Femur (tissue), 1 donor: ENCODE measurements around the gene IMMP2L.
"Not testable (repeated sequence)": the region's sequence is repeated elsewhere in the genome, so short reads cannot be mapped to it uniquely, and the experiment has no call there.

Experiments
- DNase-seq: peaks from one replicate; pipeline ENCODE4 v3.0.0-alpha.2; 2017

Gene IMMP2L

DNA sequence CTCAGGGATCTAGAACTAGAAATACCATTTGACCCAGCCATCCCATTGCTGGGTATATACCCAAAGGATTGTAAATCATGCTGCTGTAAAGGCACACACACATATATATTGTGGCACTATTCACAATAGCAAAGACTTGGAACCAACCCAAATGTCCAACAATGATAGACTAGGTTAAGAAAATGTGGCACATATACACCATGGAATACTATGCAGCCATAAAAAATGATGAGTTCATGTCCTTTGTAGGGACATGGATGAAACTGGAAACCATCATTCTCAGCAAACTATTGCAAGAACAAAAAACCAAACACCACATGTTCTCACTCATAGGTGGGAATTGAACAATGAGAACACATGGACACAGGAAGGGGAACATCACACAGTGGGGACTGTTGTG, 56.9 kb downstream of the IMMP2L start:
- DNase-seq, result not testable (repeated sequence)

DNA sequence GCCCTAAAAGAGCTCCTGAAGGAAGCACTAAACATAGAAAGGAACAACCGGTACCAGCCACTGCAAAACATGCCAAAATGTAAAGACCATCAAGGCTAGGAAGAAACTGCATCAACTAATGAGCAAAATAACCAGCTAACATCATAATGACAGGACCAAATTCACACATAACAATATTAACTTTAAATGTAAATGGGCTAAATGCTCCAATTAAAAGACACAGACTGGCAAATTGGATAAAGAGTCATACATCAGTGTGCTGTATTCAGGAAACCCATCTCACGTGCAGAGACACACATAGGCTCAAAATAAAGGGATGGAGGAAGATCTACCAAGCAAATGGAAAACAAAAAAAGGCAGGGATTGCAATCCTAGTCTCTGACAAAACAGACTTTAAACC, 60.5 kb downstream of the IMMP2L start:
- not testable (repeated sequence) for DNase-seq

DNA sequence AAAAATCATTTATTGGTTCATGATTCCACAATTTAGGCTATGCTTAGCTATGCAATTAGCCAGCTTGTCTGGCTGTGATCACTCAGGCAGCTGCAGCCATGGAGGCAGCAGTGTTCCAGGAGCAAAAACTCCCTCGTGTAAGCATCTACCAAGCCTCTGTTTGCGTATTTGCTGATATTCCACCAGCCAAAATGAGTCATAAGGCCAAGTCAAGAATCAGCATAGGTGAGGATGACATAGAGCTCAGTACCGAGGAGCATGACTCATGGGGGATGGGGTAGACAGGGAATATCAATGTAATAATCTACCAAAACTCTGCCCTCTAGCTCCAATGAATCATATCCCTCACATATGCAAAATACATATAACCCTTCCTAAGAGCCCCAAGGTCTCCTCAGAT, 63.3 kb downstream of the IMMP2L start:
- DNase-seq, result no peak

DNA sequence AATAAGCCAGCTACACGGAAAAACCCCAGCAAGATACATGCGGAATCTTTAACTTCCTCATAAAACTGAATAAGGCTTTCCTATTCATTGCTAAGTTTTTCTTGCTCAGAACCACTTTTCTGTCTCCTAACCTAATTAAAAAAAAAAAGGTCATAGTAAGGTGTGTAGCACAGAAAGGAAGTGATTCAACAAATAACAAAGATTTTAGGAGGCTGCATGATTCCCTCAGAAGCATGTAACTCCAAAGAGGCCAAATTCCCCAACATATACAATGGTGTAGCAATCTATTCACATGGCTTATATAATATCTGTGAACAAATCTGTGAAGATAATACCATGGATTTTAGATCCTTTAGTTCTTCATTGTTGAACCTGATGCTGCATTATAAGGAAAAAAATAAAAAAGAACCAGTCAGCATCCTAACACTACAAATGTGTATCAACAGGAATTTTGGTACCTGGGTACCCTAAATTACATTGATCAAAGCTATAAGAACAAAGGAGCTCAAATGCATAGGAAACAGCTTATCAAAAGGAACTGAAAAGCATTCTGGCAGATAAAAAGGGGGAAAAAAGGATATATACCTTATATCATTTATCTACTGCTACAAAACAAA, 63.8 kb downstream of the IMMP2L start:
- no peak for DNase-seq

DNA sequence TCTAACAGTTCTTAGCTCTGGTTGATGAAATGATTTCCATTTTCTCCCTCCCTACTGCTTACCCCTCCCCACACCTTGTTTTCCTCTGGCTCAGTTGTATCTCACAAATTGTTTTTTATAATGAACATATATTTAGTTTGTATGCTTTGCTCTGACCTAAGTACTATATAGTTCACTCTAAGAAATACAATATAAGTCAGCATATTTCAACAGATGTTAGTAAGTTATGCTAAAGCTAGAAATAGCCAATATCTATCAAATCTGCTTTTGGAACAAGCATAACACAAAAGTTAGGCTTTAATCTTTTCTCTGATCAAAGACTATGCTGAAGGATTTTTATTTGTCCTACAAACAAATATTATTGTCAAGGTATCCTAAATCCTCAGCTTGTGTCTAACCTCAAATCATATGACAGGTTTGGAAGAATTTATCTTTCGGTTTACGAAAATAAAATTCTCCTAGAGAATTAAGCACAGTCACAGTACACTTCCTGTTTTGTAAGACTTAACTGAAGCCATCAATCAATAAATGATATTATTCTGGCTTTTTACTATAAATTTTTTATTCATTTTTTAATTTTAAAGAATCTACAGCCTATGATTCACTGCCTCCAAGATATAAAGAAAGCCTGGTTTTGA, 67.0 kb downstream of the IMMP2L start:
- no peak for DNase-seq

DNA sequence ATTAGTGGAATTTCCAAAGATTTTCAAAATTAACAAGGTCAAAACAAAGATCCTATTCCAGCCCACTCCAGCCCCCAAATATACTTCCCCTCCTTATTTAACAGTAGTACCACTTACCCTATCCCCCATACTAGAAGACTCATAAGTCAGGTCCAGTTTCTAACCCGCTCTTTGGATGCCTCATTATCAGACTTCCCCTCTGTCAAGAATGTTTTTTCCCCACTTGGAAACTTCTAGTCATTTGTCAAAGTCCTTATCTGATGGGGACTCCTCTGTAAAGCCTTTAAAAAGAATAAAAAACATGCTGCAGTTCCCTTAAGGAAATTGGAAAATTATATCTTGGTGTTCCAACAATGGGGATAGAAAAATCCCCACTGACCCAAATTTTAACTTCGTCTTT, 70.1 kb downstream of the IMMP2L start:
- DNase-seq, result no peak

DNA sequence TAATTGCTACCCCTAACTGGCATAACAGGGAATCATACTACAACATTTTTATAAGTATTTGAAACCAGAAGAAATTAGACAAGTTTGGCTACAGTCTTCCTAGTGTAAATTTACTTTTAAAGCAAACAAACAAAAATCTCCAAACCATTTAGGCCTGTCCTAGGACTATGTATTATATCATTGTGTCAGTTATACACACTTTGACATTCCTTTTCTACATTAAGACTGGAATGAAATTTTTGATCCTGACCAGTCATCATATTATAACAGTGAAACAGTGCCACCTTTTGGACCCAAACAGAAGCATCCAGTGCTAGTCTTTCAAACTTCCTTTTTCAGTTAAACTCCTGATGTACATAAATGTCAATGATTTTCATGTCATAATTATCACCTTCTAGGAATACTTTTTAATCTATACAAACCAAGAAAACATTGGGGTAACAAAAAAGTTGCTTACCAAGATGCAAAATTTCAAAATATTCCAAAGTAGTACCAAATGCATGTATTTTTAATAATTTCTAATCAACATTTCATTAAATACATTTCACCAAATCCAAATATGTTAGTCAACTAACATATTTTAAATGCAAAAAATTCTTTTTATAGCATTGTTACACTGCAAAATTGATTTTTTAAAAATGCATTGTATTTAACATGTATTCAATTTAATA, 75.7 kb downstream of the IMMP2L start:
- no peak for DNase-seq

DNA sequence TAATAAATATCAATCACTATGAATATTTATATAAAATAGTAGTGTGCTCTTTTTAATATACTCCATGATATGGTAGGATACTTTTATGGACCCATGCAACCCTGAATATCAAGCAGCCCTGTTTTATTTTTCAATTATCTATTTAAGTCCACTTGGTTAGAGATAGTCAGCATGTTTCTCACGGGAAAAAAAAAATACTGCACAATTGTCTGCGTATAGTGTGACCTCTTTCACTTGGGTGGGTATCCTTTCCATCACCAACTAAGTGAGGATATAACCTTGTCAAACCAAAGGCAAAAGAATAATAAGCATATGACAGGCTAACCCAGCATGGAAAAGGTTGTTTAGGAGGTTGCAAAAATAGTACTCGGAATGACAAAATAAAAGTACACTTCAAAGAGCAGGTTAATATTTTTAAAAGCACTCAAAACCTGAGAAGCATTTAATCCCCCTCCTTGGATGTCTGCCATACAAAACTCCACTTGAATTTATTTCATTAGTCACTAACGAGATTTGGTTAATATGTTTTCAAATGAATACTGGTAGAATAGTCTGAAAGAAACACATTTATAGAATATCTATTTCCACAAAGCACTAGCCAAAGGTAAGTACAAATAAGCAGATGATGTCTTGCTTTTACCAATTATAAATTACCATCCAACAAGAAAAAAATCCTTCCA, 76.5 kb downstream of the IMMP2L start:
- no peak for DNase-seq

DNA sequence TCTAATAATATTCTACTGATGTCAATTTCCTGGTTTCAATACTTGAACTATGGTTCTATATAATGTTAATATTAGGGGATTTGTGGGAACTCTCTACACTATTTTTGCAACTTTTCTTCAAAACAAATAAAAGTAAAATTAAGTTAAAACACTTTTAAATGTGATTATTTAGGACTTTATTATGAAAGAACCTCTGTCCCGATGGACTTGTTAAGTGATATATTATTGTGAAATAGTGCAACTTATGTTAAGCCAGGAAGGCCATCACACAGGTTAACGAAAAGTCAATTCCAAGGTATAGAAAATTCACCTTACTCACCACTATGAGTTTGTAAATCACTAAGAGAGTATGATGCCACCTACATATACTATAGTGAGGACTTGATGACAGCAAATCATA, 79.2 kb downstream of the IMMP2L start:
- no peak for DNase-seq

DNA sequence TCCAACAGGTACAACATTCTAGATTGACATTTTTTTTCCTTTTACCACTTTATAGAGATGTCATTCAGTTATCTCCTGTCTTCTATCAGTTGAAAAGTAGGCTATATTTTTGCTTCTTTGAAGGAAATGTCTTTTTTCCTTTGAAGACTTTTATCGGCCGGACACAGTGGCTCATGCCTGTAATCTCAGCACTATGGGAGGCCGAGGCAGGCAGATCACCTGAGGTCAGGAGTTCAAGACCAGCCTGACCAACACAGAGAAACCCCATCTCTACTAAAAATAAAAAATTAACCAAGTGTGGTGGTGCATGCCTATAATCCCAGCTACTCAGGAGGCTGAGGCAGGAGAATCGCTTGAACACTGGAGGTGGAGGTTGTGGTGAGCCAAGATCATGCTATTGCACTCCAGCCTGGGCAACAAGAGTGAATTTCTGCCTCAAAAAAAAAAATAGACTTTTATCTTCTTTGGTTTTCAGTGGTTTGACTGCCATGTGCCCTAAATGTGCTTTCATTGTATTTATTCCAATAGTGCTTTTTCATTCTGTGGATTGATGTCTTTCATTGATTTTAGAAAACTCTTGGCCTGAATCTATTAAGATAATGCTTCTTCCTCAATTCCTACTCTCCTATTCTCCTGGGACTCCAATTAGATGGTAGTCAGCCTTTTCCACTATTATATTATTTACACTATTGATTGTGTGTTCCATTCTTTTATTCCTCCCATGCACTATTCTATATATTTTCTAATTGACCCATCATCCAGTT, 84.6 kb downstream of the IMMP2L start:
- DNase-seq, result no peak

DNA sequence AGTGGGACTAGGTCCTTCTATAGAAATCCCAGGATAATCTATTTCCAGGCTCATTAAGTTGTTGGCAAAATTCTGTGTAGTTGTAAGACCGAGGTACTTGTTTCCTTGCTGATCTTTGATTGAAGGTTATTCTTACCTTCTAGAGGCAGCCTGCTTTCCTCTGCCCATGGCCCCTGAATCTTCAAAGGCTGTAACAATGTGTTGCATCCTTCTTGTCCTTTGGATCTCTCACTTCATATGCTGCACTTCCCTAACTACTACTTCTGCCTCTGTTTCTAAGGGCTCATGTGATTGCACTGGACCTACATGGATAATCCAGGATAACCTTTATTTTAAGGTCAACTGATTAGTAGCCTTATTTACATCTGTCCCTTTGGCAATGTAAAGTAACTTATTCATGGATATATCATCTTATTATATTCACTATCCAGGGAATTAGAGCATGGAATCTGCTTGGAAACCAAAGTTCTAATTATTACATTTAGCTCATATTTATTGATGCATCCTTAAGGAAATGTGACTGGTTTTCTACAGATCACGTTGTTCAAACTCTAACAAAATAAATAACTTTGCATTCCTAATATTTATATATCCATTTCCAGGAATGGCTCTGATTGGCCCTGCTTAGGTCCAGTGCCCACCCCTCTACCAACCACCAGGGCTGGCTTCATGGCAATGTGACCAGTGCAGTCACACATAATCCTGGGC, 85.6 kb downstream of the IMMP2L start:
- DNase-seq, result no peak

DNA sequence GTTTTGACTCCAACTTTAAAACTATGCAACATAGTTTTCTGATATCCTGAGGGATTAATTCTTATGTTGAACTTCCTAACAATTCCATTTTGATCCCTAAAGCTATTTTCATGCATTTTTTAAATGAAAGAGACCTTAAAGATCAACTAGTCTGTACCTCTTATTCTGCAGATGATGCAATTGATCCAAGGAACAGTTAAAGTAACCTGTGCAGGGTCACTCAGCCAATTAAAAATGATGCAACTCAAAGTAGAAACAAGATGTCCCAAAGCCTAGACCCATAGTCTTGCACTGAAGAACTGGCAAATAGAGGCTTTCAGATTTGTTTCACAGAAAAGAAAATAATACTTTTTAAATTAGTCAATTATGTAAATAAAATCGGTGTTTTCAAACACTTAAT, 86.3 kb downstream of the IMMP2L start:
- no peak for DNase-seq

DNA sequence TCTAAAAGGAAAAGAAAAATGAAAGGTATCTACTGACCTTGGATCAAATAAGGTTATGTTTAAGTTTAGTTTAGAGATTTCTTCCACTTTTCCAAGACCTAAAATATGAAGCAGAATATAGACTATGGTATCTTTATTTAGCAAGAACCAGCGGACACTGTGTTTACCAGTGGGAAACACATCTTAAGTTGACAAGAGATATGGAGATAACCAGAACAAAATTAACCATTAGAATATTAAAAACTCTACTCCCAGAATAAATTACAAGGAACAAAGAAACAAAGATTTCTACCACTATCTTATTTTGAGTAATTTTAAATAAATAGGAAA, 86.9 kb downstream of the IMMP2L start:
- no peak for DNase-seq

DNA sequence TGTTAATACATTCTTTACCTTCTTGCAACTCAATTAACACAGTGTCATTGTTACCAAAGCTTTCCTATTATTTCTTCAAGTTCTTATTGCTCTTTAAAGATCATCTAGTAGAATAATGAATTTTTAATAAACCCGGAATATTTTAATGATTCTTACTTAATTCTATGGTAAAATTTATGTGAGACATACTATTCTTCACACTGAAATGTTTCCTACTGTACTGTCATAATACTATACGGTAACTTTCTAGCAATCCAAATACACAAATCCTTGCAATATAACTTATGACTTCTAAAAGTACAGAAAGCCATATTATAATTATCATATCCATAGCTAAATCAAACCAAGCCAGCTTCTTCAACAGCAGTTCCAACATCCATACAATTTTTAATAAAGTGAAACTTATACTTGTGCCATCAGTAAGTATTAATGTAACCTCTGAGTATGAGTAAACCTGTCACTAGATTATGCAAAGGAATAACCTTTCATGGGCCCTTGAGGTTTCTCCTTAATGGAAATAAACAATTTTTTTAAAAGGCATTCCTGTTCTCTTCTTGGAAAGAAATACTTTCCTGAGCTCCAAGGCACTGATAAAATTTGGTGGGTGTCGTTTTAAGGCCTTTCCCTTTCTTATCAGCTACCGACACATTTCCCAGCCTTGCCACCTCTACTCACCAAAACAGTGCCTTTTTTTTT, 87.4 kb downstream of the IMMP2L start:
- DNase-seq, result no peak

DNA sequence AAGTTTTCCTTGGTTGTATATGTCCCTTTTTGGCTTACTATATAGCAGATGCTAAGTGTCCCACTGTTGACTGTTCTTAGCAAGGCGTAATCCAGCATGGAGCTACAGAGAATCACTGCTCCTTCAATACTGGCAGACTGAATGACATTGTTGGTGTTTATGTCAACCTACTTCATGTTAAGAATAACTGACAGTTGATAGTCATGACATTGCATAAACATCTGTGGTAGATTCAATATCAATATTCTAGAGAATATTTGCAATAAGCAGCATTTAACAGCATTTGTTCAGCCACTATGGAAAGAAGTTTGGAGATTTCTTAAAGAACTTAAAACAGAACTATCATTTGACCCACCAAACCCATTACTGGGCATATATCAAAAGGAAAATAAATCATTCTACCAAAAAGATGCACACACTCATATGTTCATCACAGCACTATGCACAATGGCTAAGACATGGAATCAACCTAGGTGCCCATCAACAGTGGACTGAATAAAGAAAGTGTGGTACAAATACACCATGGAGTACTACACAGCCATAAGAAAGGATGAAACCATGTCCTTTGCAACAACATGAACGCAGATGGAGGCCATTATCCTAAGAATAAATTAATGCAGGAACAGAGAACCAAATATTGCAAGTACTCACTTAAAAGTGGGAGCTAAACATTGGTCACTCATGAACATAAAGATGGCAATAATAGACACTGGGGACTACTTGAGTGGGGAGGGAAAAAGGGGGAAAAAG, 88.7 kb downstream of the IMMP2L start:
- no peak for DNase-seq

DNA sequence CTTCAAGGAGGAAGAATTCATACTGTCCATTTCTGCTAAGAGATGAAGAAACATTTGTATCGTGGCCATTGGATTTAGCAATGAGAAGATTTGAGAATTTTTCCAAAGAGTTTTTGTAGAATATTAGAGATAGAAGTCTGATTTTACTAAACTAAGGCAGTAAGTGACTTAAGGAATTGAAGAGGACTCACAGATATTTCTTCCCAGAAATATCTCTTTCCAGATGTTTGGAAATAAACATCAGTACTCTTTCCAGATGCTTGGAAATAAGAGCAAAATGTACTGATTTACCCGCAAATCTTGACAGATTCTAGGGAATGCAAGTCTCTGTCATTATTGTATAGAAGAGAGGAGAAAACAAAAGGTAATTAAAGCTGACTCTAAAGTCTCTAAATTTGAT, 91.3 kb downstream of the IMMP2L start:
- DNase-seq, result no peak

DNA sequence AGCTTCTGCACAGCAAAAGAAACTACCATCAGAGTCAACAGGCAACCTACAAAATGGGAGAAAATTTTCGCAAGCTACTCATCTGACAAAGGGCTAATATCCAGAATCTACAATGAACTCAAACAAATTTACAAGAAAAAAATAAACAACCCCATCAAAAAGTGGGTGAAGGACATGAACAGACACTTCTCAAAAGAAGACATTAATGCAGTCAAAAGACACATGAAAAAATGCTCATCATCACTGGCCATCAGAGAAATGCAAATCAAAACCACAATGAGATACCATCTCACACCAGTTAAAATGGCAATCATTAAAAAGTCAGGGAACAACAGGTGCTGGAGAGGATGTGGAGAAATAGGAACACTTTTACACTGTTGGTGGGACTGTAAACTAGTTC, 92.4 kb downstream of the IMMP2L start:
- not testable (repeated sequence) for DNase-seq

DNA sequence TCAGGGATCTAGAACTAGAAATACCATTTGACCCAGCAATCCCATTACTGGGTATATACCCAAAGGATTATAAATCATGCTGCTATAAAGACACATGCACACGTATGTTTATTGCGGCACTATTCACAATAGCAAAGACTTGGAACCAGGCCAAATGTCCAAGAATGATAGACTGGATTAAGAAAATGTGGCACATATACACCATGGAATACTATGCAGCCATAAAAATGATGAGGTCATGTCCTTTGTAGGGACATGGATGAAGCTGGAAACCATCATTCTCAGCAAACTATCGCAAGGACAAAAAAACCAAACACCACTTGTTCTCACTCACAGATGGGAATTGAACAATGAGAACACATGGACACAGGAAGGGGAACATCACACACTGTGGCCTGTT, 96.5 kb downstream of the IMMP2L start:
- DNase-seq, result not testable (repeated sequence)

DNA sequence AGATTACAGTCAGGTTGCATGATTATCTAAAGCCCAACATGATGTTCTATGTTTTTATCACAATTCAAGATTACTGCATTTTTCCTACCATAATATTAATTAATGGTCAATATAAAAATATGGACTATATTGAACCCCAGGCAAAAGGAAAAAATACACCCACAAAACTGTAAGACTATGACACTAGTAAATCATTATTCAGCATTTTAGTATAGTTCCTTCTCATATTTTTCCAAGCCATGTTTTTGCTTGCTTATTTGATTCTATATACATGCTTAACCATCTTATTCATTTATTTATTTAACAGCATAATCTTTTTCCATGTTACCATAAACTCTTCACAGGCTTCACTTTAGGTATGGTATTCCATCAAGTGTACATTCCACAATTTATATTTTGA, 101.6 kb downstream of the IMMP2L start:
- no peak for DNase-seq

DNA sequence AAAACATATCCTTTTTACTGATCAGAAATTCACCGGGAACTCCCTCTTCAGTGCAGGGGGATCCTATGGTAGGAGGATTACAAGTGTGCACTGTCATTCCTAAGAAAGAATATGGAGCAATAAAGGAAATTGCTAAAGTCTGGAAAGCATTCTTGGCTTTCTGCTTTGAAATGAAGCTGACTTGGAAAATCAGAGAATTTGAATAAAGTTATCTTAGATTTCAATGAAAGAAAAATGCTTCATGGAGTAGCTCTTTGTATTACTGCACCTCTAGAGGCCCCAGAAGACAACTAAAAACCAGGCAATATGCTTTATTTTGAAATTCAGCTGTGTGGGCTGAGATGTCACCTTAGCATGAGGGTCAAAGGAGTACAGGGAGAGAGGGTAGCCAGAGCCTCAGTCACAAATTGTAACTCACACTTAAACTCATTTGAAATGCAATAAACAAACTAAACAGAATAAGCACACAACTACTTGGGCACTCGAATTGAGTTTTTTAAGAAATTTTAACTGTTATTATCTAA, 102.5 kb downstream of the IMMP2L start:
- no peak for DNase-seq
